ENCODE results near the gene CST8. TPM values are rescaled to one million over a fixed set of nuclear protein-coding genes. Genes with fewer than 3 reads are reported as not detected.
A peak's percentile ranks its signal among the peaks of the same experiment; 100 is the strongest.

Gene CST8
- total RNA-seq, 2 experiments from 2014 or later = not detected

DNA sequence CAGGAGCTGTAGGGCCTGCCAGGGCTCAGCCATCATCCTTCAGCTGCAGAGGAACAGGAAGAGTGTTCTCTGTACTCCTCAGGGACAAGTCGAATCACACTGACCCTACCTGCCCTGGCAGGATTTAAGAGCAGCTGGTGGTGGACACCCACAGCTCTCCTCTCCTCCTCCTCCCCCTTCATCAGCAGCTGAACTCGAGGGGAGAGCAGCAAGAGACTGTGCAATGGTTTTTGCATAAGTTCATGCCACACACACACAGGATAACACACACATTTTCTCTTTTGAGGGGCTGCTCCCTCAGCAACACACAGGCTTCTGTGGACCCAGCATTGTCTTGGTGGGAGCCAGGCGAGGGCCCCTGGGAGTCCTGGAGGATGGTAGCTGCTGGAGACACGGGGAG lies 38.1 kb upstream of the CST8 start, which contains the start of gene CST11:
CST11 (minus strand) TSS at position 101 of the 400 bp plus-strand sequence; CDS start at position 36, 65 bp downstream.
- TF ChIP-seq, protein P1, sequence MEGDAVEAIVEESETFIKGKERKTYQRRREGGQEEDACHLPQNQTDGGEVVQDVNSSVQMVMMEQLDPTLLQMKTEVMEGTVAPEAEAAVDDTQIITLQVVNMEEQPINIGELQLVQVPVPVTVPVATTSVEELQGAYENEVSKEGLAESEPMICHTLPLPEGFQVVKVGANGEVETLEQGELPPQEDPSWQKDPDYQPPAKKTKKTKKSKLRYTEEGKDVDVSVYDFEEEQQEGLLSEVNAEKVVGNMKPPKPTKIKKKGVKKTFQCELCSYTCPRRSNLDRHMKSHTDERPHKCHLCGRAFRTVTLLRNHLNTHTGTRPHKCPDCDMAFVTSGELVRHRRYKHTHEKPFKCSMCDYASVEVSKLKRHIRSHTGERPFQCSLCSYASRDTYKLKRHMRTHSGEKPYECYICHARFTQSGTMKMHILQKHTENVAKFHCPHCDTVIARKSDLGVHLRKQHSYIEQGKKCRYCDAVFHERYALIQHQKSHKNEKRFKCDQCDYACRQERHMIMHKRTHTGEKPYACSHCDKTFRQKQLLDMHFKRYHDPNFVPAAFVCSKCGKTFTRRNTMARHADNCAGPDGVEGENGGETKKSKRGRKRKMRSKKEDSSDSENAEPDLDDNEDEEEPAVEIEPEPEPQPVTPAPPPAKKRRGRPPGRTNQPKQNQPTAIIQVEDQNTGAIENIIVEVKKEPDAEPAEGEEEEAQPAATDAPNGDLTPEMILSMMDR (IDR thresholded peaks at IDR 0.05) = no peak
- intact Hi-C loops (cut with micrococcal nuclease) = no loop called here
- H3K27ac Mint-ChIP-seq = no peak within 1 kb of the TSS
- peaks cover 34% of the 10 kb centered on the region for H3K4me1 Mint-ChIP-seq (ENCODE audit: low read depth)
- ATAC-seq (no peak), DNase-seq (no peak)
- POLR2A ChIA-PET = interaction anchor here (0.5 kb wide), 1 partner anchor 32 kb away, joined by 3 read pairs; no protein-coding TSS in a partner anchor
- no peaks in the 10 kb centered on the region for H3K27me3 Mint-ChIP-seq
- H3K4me3 Mint-ChIP-seq = no peak within 1 kb of the TSS
- CTCF ChIA-PET = interaction anchor here (3.3 kb wide), 1 partner anchor 11 kb away, joined by 13 read pairs; no protein-coding TSS in a partner anchor
- H3K9me3 Mint-ChIP-seq = no peaks in the 10 kb centered on the region
- no peaks in the 10 kb centered on the region for H3K36me3 Mint-ChIP-seq (ENCODE audit: low read depth)

DNA sequence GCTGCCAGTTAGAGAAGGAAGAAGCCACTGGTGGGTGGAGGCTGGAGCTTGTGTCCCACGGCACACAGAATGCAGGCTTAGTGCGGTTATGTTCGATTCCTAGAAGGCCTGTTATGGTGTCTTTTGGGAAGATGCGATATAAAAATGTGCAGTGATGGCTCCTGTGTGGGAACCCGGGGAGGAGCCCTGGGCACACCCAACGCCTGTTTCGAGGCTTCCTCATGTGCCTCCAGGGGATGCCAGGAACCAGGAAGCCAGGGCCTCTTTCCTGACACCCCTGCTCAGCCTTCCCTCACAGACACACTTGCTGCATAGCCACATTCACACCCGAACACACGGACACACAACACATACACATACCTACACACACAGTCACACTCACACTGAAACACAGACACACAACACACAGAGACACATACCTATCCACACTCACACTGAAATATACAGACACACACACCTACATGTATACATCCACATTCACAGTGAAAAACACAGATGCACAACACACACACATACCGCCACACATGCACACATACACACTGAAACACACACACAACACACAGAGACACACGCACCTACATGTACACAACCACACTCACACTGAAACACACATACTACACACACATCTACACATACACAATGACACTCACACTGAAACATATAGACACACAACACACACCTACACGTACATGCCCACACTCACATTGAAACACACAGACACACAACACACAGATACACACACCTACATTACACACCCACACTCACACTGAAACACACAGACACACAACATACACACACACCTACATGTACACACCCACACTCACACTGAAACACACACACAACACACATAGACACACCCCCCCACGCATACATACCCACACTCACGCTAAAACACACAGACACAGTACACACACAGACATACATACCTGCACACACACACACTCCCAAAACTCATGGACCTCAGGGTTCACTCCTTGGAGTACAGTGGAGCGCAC lies 37.1 kb upstream of the CST8 start:
- CTCF ChIA-PET = no interaction called here
- H3K4me3 Mint-ChIP-seq = no peak overlapping the region
- POLR2A ChIA-PET = no interaction called here

DNA sequence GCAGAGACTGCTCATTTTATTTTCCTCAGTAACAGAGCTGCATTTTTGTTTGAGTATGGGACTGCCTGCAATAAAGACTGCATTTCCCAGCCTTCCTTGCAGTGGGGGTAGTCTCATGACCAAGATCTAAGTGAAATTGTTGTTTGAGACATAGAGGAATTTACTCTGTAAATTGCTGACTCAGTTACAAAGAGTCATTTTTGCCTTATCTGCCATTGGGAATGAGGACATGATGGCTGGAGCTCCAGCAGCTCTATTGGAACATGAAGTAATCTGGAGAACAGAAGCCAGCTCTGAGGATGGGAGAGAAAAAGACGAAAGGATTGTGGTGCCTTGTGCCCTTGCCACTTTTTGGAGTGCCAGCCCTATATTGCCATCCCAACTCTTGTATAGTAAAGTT lies 36.1 kb upstream of the CST8 start:
- POLR2A ChIA-PET = no interaction called here
- intact Hi-C loops (cut with micrococcal nuclease) = no loop called here
- Mint-ChIP-seq H3K36me3 (ENCODE audit: low read depth) (no peaks in the 10 kb centered on the region), H3K27ac (no peak overlapping the region), H3K9me3 (no peaks in the 10 kb centered on the region), H3K27me3 (no peaks in the 10 kb centered on the region), H3K4me3 (no peak overlapping the region), H3K4me1 (ENCODE audit: low read depth) (peaks cover 25% of the 10 kb centered on the region)
- TF ChIP-seq, protein P1 (IDR thresholded peaks at IDR 0.05) = no peak
- no peak for ATAC-seq
- no peak for DNase-seq
- CTCF ChIA-PET = interaction anchor here (0.8 to 1.6 kb wide), 2 partner anchors 8 to 13 kb away, joined by 5 read pairs; no protein-coding TSS in a partner anchor

More for the DNA sequence above, 37.1 kb upstream of the CST8 start:
- ATAC-seq (no peak), DNase-seq (no peak)
- TF ChIP-seq, protein P1 (IDR thresholded peaks at IDR 0.05) = no peak
- Mint-ChIP-seq H3K9me3 (no peaks in the 10 kb centered on the region), H3K36me3 (ENCODE audit: low read depth) (no peaks in the 10 kb centered on the region), H3K27me3 (no peaks in the 10 kb centered on the region), H3K4me1 (ENCODE audit: low read depth) (peaks cover 34% of the 10 kb centered on the region), H3K27ac (no peak overlapping the region)
- intact Hi-C loops (cut with micrococcal nuclease) = no loop called here

DNA sequence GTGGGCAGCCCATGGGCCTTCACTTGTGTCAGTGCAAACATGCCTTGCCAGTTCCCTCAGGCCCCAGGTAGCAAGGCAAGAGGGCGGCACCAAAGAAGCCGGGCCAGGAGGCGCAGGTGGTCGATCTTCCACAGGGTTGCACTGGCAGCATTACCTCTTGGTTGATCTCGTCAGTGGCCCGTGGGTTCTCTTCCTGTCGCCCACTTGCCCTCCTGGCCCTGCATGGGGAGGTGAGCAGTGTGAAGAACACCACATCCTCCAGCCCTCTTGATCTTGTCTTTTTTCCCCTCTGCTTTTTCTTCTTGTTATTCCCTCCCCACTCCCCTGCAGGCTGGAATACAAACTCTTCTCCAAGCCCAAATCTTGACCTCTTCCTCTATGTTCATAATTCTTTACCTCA lies 35.3 kb upstream of the CST8 start:
- ChIA-PET POLR2A (no interaction called here), CTCF (interaction anchor here (1.0 to 1.6 kb wide), 3 partner anchors 9 to 151 kb away, joined by 3 to 6 read pairs (median 5); no protein-coding TSS in a partner anchor)
- H3K27ac Mint-ChIP-seq = peak overlapping the region; percentile 62
- no peaks in the 10 kb centered on the region for H3K36me3 Mint-ChIP-seq (ENCODE audit: low read depth)
- intact Hi-C loops (cut with micrococcal nuclease) = no loop called here
- no peaks in the 10 kb centered on the region for H3K9me3 Mint-ChIP-seq
- DNase-seq (peak; percentile 27), ATAC-seq (peak; percentile 55)
- peaks cover 23% of the 10 kb centered on the region for H3K4me1 Mint-ChIP-seq (ENCODE audit: low read depth)
- no peaks in the 10 kb centered on the region for H3K27me3 Mint-ChIP-seq
- TF ChIP-seq, protein P1 (IDR thresholded peaks at IDR 0.05) = no peak
- H3K4me3 Mint-ChIP-seq = no peak overlapping the region

DNA sequence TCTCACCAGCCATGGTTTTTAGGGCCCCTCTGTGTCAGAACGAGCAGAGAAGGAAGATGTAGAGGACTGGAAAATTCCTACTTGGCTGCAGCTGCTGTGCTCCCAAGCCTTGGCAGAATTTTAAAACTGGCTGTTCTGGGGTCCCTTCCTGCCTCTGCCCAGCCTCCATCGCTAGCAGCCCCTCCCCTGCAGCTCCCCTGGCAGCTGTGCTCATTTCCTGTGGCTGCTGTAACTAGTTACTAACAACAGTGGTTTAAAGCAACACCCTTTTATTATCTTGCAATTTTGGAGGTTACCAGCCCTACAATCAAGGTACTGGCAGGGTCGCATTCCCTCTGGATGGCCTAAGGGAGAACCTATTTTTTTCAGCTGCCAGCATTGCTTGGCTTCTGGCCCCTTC lies 34.5 kb upstream of the CST8 start:
- ChIA-PET CTCF (interaction anchor here (1.0 to 1.6 kb wide), 3 partner anchors 10 to 150 kb away, joined by 3 to 6 read pairs (median 5); no protein-coding TSS in a partner anchor), POLR2A (no interaction called here)
- H3K4me1 Mint-ChIP-seq (ENCODE audit: low read depth) = peaks cover 26% of the 10 kb centered on the region
- peak; percentile 59 for ATAC-seq
- H3K27ac Mint-ChIP-seq = peak overlapping the region; percentile 61
- no peaks in the 10 kb centered on the region for H3K36me3 Mint-ChIP-seq (ENCODE audit: low read depth)
- peak; percentile 39 for DNase-seq
- TF ChIP-seq, protein P1 (IDR thresholded peaks at IDR 0.05) = no peak
- H3K9me3 Mint-ChIP-seq = no peaks in the 10 kb centered on the region
- intact Hi-C loops (cut with micrococcal nuclease) = no loop called here
- H3K4me3 Mint-ChIP-seq = no peak overlapping the region
- H3K27me3 Mint-ChIP-seq = no peaks in the 10 kb centered on the region

Data from activated CD8-positive, alpha-beta T cell treated with anti-CD3 and anti-CD28 coated beads for 36 hours (primary cell).